GM23248 (cell line): ENCODE results near the gene NPC1L1.

Experiments
- EZH2 ChIP-seq: fragments of 200-600 bp; sonication (generic); IDR thresholded peaks from 2 replicates; pipeline ENCODE4 v1.6.1; 2018; ENCODE audit warnings: antibody characterized with exemption, mild to moderate bottlenecking; ENCODE audit not compliant: insufficient read depth, poor library complexity, severe bottlenecking
- EZH2phosphoT487 ChIP-seq: fragments of 200-600 bp; sonication (generic); IDR thresholded peaks from 2 replicates; pipeline ENCODE4 v1.6.1; 2018; ENCODE audit warnings: antibody characterized with exemption, moderate library complexity, mild to moderate bottlenecking, low read depth; ENCODE audit not compliant: insufficient read depth

GRCh38 chr7:44519546-44519945 is 21.6 kb downstream of the NPC1L1 start:
- TF ChIP-seq EZH2 (no peak), EZH2phosphoT487 (no peak)
